HepG2 (cell line): Measurements from ENCODE around the gene CCDC88A. TPM values are rescaled to one million over a fixed set of nuclear protein-coding genes. Genes with fewer than 3 reads are reported as not detected.

ENCODE experiments used
- ATF2 ChIP-seq: sonication (generic); formaldehyde crosslinking; IDR thresholded peaks from 2 replicates; pipeline ENCODE4 v1.4.0; 2020; ENCODE audit warnings: missing genetic modification reagents
- FOXJ3 ChIP-seq: sonication (generic); formaldehyde crosslinking; IDR thresholded peaks from 2 replicates; pipeline ENCODE4 v1.4.0; 2020; ENCODE audit warnings: missing genetic modification reagents, mild to moderate bottlenecking, borderline replicate concordance
- HDAC6 ChIP-seq: fragments of 200-600 bp; sonication (generic); IDR thresholded peaks from 2 replicates; pipeline ENCODE4 v1.7.0; 2017; ENCODE audit warnings: mild to moderate bottlenecking, antibody characterized with exemption, low read length, low read depth
- HES4 ChIP-seq: sonication (generic); formaldehyde crosslinking; IDR thresholded peaks from 2 replicates; pipeline ENCODE4 v1.9.0; 2021; ENCODE audit warnings: mild to moderate bottlenecking, missing genetic modification reagents, borderline replicate concordance
- KDM5B ChIP-seq: sonication (generic); formaldehyde crosslinking; IDR thresholded peaks from 2 replicates; pipeline ENCODE4 v1.4.0; 2020; ENCODE audit warnings: missing genetic modification reagents, mild to moderate bottlenecking, borderline replicate concordance
- MAF1 ChIP-seq: sonication (generic); formaldehyde crosslinking; IDR thresholded peaks from 2 replicates; pipeline ENCODE4 v1.5.0; 2020; ENCODE audit warnings: missing genetic modification reagents, borderline replicate concordance
- PAF1 ChIP-seq: IDR thresholded peaks from 2 replicates; pipeline ENCODE4 v1.6.1; 2016; ENCODE audit warnings: missing genetic modification reagents, missing compliant biosample characterization
- RARA ChIP-seq: IDR thresholded peaks from 2 replicates; pipeline ENCODE4 v1.6.1; 2016; ENCODE audit warnings: missing genetic modification reagents, missing compliant biosample characterization
- REPIN1 ChIP-seq: sonication (generic); formaldehyde crosslinking; IDR thresholded peaks from 2 replicates; pipeline ENCODE4 v1.8.0; 2022; ENCODE audit warnings: missing genetic modification reagents, low read depth, mild to moderate bottlenecking, borderline replicate concordance
- SMAD9 ChIP-seq: sonication (generic); formaldehyde crosslinking; IDR thresholded peaks from 2 replicates; pipeline ENCODE4 v1.5.1; 2020; ENCODE audit warnings: mild to moderate bottlenecking, missing genetic modification reagents
- TBP ChIP-seq: sonication (generic); formaldehyde crosslinking; IDR thresholded peaks from 2 replicates; pipeline ENCODE4 v1.5.0; 2020; ENCODE audit warnings: missing genetic modification reagents
- YEATS2 ChIP-seq: sonication (generic); formaldehyde crosslinking; IDR thresholded peaks from 2 replicates; pipeline ENCODE4 v1.4.0; 2020; ENCODE audit warnings: missing genetic modification reagents, borderline replicate concordance
- YEATS4 ChIP-seq: sonication (generic); formaldehyde crosslinking; IDR thresholded peaks from 2 replicates; pipeline ENCODE4 v1.4.0; 2020; ENCODE audit warnings: missing genetic modification reagents, borderline replicate concordance
- ZNF670 ChIP-seq: sonication (generic); formaldehyde crosslinking; IDR thresholded peaks from 2 replicates; pipeline ENCODE4 v1.8.0; 2022; ENCODE audit warnings: mild to moderate bottlenecking, missing genetic modification reagents, borderline replicate concordance
- polyA plus RNA-seq, 8 experiments: library from polyadenylated mRNA; depleted of rRNA in 3 of 8; stranded (reverse) in 7 of 8; unstranded in 1 of 8; fragments of >200 nt; fragmentation: Illumina TruSeq in 4 of 8; extraction: Trizol in 4 of 8; gene quantifications; 2 replicates each; pipeline versions ENCODE4 v1.2.1 to v1.2.3, GENCODE V29; 2011 to 2016; ENCODE audit warnings: low read depth in 4 of 8, missing spikeins in 1 of 8, mixed read lengths in 1 of 8; ENCODE audit not compliant: insufficient read depth in 1 of 8
- total RNA-seq, 5 experiments: library from RNA; depleted of rRNA; stranded (reverse); fragments of >200 nt; fragmentation: Illumina TruSeq; extraction: Trizol; gene quantifications; 2 replicates each; pipeline ENCODE4 v1.2.3, GENCODE V29; 2016; ENCODE audit warnings: low read depth in 1 of 5
- TF ChIP-seq, protein P1 (sequence below): IDR thresholded peaks from 2 replicates; pipeline ENCODE4 v1.6.1; 2016; ENCODE audit warnings: mild to moderate bottlenecking
- TF ChIP-seq, protein P2 (sequence below): fragments of 450-650 bp; IDR thresholded peaks from 2 replicates; pipeline ENCODE4 v1.6.1; 2017
- TF ChIP-seq, protein P3 (sequence below): sonication (generic); formaldehyde crosslinking; IDR thresholded peaks from 2 replicates; pipeline ENCODE4 v1.4.0; 2020; ENCODE audit warnings: low read depth, mild to moderate bottlenecking, missing genetic modification reagents
- TF ChIP-seq, protein P4 (sequence below): sonication (generic); formaldehyde crosslinking; IDR thresholded peaks from 2 replicates; pipeline ENCODE4 v1.8.1; 2023; ENCODE audit warnings: mild to moderate bottlenecking, missing genetic modification reagents

CCDC88A gene
- total and polyA plus RNA-seq, 2 of the 13 experiments (the other 11 are each of a cell fraction or from before 2014, with no cell fraction given): 43.2 to 84.1 TPM

GRCh38 chr2:55268907-55269644, 150.6 kb downstream of the CCDC88A start, which contains the start of gene MTIF2 (continued):
- TF ChIP-seq, protein P1, sequence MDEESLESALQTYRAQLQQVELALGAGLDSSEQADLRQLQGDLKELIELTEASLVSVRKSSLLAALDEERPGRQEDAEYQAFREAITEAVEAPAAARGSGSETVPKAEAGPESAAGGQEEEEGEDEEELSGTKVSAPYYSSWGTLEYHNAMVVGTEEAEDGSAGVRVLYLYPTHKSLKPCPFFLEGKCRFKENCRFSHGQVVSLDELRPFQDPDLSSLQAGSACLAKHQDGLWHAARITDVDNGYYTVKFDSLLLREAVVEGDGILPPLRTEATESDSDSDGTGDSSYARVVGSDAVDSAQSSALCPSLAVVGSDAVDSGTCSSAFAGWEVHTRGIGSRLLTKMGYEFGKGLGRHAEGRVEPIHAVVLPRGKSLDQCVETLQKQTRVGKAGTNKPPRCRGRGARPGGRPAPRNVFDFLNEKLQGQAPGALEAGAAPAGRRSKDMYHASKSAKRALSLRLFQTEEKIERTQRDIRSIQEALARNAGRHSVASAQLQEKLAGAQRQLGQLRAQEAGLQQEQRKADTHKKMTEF (CRISPR knock-in tag): peak; percentile 100
- TF ChIP-seq, protein P2, sequence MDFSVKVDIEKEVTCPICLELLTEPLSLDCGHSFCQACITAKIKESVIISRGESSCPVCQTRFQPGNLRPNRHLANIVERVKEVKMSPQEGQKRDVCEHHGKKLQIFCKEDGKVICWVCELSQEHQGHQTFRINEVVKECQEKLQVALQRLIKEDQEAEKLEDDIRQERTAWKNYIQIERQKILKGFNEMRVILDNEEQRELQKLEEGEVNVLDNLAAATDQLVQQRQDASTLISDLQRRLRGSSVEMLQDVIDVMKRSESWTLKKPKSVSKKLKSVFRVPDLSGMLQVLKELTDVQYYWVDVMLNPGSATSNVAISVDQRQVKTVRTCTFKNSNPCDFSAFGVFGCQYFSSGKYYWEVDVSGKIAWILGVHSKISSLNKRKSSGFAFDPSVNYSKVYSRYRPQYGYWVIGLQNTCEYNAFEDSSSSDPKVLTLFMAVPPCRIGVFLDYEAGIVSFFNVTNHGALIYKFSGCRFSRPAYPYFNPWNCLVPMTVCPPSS: no peak
- TF ChIP-seq MAF1: peak; percentile 95; the same call in 1 of the 2 replicates
- peak; percentile 77 for TF ChIP-seq HES4 (CRISPR knock-in tag)
- TF ChIP-seq, protein P3, sequence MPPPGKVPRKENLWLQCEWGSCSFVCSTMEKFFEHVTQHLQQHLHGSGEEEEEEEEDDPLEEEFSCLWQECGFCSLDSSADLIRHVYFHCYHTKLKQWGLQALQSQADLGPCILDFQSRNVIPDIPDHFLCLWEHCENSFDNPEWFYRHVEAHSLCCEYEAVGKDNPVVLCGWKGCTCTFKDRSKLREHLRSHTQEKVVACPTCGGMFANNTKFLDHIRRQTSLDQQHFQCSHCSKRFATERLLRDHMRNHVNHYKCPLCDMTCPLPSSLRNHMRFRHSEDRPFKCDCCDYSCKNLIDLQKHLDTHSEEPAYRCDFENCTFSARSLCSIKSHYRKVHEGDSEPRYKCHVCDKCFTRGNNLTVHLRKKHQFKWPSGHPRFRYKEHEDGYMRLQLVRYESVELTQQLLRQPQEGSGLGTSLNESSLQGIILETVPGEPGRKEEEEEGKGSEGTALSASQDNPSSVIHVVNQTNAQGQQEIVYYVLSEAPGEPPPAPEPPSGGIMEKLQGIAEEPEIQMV (CRISPR knock-in tag): peak; percentile 96
- peak; percentile 99 for TF ChIP-seq YEATS4 (CRISPR knock-in tag)
- peak; percentile 96 for TF ChIP-seq SMAD9 (CRISPR knock-in tag)
- TF ChIP-seq, protein P4, sequence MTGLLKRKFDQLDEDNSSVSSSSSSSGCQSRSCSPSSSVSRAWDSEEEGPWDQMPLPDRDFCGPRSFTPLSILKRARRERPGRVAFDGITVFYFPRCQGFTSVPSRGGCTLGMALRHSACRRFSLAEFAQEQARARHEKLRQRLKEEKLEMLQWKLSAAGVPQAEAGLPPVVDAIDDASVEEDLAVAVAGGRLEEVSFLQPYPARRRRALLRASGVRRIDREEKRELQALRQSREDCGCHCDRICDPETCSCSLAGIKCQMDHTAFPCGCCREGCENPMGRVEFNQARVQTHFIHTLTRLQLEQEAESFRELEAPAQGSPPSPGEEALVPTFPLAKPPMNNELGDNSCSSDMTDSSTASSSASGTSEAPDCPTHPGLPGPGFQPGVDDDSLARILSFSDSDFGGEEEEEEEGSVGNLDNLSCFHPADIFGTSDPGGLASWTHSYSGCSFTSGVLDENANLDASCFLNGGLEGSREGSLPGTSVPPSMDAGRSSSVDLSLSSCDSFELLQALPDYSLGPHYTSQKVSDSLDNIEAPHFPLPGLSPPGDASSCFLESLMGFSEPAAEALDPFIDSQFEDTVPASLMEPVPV (CRISPR knock-in tag): peak; percentile 90
- TF ChIP-seq RARA (CRISPR knock-in tag): peak; percentile 76
- peak; percentile 89 for TF ChIP-seq FOXJ3 (CRISPR knock-in tag)
- TF ChIP-seq KDM5B: peak; percentile 98
- TF ChIP-seq ZNF670: no peak
- TF ChIP-seq HDAC6: no peak
- peak; percentile 99 for TF ChIP-seq YEATS2 (CRISPR knock-in tag)
- peak; percentile 96 for TF ChIP-seq ATF2 (CRISPR knock-in tag)
- TF ChIP-seq PAF1 (CRISPR knock-in tag): no peak
- TF ChIP-seq TBP (CRISPR knock-in tag): 0 out of 2 replicates have a peak, but pooled peaks have one; percentile 26
- peak; percentile 98 for TF ChIP-seq REPIN1 (CRISPR knock-in tag)
